Smooth muscle cell (in vitro differentiated cells): Measurements from ENCODE around the gene POLD3. TPM values are rescaled to one million over a fixed set of nuclear protein-coding genes. Genes with fewer than 3 reads are reported as not detected.

Experiments
- DNase-seq: peaks from one replicate; lab custom pipeline; 2025; ENCODE audit not compliant: unreplicated experiment; lab: John Stamatoyannopoulos, UW
- H2AFZ ChIP-seq: fragments of 200-600 bp; sonication (generic); 2 replicates; pipeline ENCODE4 v1.6.0; 2016; ENCODE audit warnings: antibody characterized with exemption, low read depth, mild to moderate bottlenecking
- H3F3A ChIP-seq: fragments of 200-600 bp; sonication (generic); 2 replicates; pipeline ENCODE4 v1.6.0; 2017; ENCODE audit warnings: antibody characterized with exemption, low read depth
- H3K27ac ChIP-seq: fragments of 200-600 bp; sonication (generic); 2 replicates; pipeline ENCODE4 v1.5.1; 2016; ENCODE audit warnings: low read depth, mild to moderate bottlenecking
- H3K27me3 ChIP-seq: fragments of 200-600 bp; sonication (generic); 2 replicates; pipeline ENCODE4 v1.6.1; 2016; ENCODE audit warnings: low read depth, mild to moderate bottlenecking
- H3K36me3 ChIP-seq: fragments of 200-600 bp; sonication (generic); 2 replicates; pipeline ENCODE4 v1.5.1; 2016; ENCODE audit warnings: low read depth
- H3K4me1 ChIP-seq: fragments of 200-600 bp; sonication (generic); 2 replicates; pipeline ENCODE4 v1.5.1; 2016; ENCODE audit warnings: low read depth
- H3K4me2 ChIP-seq: fragments of 200-600 bp; sonication (generic); 2 replicates; pipeline ENCODE4 v1.6.0; 2016; ENCODE audit warnings: mild to moderate bottlenecking
- H3K4me3 ChIP-seq: fragments of 200-600 bp; sonication (generic); 2 replicates; pipeline ENCODE4 v1.5.1; 2016; ENCODE audit warnings: mild to moderate bottlenecking
- H3K79me2 ChIP-seq: fragments of 200-600 bp; sonication (generic); 2 replicates; pipeline ENCODE4 v1.6.0; 2016; ENCODE audit warnings: low read depth, mild to moderate bottlenecking
- H3K9ac ChIP-seq: fragments of 200-600 bp; sonication (generic); 2 replicates; pipeline ENCODE4 v1.6.0; 2016; ENCODE audit warnings: low read depth
- H3K9me3 ChIP-seq: fragments of 200-600 bp; sonication (generic); replicated peaks from 2 replicates; pipeline ENCODE4 v1.5.1; 2016; ENCODE audit warnings: low read depth
- H4K20me1 ChIP-seq: fragments of 200-600 bp; sonication (generic); 2 replicates; pipeline ENCODE4 v1.6.0; 2016; ENCODE audit warnings: low read depth
- CTCF ChIP-seq: fragments of 200-600 bp; sonication (generic); IDR thresholded peaks from 2 replicates; pipeline ENCODE4 v1.5.1; 2017; ENCODE audit warnings: borderline replicate concordance, mild to moderate bottlenecking, antibody characterized with exemption; ENCODE audit not compliant: insufficient read depth, poor library complexity, severe bottlenecking
- WGBS: methylation state at CpG from one replicate; pipeline ENCODE4 v1.1.7; 2016; ENCODE audit warnings: low lambda C conversion rate; 5-methylcytosine and 5-hydroxymethylcytosine counted together
- polyA plus RNA-seq: library from polyadenylated mRNA; unstranded; fragments of >200 nt; fragmentation: Nextera tagmentation; extraction: Ambion mirVana; gene quantifications from 2 replicates; pipeline ENCODE4 v1.2.1, GENCODE V29; 2016
- total RNA-seq: library from RNA; depleted of rRNA; stranded (reverse); fragments of >200 nt; gene quantifications from 2 replicates; pipeline ENCODE4 v1.2.3, GENCODE V29; 2014

The POLD3 gene
- total and polyA plus RNA-seq, 2 experiments from 2014 or later: 21.0 to 33.9 TPM

DNA sequence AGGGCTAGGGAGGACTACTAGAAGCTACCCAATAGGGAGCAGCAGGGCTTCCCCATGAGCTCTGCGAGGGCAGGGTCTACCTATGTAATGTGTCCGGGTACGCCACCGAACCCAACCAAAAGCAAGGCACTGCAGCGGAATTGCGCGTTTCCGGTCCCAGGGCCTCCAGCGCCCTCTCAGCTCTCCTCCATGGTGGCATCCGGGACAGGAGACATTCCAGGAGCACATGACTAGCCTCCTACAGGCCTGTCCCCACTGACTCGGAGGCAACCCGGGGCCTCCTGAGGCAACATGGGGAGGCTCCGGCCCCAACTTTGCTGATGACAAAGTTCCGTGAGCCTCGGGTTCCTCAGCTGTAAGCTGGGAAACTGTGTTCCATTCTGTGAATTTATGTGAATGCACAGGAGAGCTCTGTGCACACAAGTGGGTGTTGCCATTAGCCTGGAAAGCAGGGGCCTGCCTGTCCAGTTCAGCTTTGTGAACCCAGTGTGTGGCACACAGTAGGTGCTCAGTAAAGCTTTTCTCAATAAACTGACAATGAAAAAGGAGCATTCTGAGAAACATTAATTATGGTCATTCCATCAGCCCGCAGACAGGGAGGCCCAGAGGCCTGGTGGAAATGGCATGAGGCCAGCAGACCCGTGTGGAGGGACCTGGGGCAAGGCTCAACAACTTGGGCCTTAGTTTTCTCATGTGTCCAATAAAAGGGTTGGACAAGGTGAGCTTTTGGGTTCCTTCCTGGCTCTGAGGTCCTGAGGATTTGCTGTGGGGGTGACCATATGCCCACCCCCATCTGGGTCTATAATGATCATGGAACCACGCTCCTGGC is 88.5 kb downstream of the POLD3 start:
- TF ChIP-seq CTCF: no peak
- no peak for DNase-seq

DNA sequence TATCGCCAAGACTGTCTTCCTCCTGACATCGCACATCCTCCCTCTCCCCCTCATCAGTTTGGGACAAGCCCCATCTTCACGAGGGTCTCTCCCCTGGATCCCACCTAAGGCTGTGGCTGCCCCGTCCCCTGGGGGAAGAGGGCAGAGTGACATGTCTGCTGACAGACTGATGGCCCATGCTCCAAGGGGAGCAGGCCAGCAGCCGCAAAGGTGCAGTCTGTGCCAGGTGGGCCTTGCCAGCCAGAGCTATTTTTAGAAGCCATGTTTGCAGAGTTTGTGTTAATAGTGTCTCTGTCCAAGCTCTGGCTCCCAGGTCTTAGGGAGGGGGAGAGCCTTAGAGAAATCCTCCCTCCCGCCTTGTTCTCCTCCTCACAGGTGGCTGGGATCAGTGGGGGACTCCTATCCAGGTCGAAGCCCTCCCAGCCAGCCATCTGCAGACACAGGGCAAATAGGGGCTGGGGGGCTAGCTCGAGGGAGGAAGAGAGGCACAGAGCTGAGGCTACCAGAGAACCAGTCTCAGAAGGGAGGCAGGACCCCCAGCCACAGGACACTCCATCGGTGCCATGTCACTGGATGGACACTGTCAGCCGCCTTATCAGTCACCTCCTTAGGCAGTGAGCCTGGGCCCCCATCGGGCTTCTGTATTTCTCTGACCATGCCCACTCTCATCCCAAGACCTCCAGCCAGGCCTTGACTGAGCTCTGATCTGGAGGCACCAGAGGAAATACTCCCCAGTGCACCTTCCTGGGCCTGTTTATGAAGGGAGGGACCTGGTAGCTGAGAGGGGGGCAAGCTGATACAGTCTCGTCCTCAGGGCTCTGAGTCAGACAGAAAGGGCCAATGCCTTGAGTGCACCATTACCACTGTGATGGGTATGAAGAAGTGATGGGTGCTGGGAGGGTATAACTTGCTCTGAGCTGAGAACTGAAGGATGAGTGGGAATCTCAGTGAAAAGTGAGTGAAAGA is 89.6 kb downstream of the POLD3 start:
- no peaks in the 10 kb centered on the region for H3K36me3 ChIP-seq
- no peak overlapping the region for H3K27ac ChIP-seq
- H3K9ac ChIP-seq: no peak overlapping the region
- H3K9me3 ChIP-seq: no peaks in the 10 kb centered on the region
- H3K4me2 ChIP-seq: no peak overlapping the region
- H3K4me1 ChIP-seq: no peaks in the 10 kb centered on the region
- H3K4me3 ChIP-seq: no peak overlapping the region
- no peak for DNase-seq
- H3K79me2 ChIP-seq: no peaks in the 10 kb centered on the region
- no peaks in the 10 kb centered on the region for H4K20me1 ChIP-seq
- WGBS: 82% methylated on average over 12 of the region's 12 CpGs
- no peak overlapping the region for H2AFZ ChIP-seq
- no peaks in the 10 kb centered on the region for H3K27me3 ChIP-seq
- peaks cover 6% of the 10 kb centered on the region for H3F3A ChIP-seq
- no peak for TF ChIP-seq CTCF

More for the DNA sequence above, 88.5 kb downstream of the POLD3 start:
- no peaks in the 10 kb centered on the region for H3K9me3 ChIP-seq
- H3K4me3 ChIP-seq: no peak overlapping the region
- H2AFZ ChIP-seq: no peak overlapping the region
- no peaks in the 10 kb centered on the region for H3K36me3 ChIP-seq
- whole genome bisulfite sequencing: 95% methylated on average over 18 of the region's 18 CpGs
- H3K79me2 ChIP-seq: no peaks in the 10 kb centered on the region
- H3K27me3 ChIP-seq: no peaks in the 10 kb centered on the region
- H3F3A ChIP-seq: peaks cover 5% of the 10 kb centered on the region
- no peaks in the 10 kb centered on the region for H4K20me1 ChIP-seq
- peaks cover 4% of the 10 kb centered on the region for H3K4me1 ChIP-seq
- H3K4me2 ChIP-seq: no peak overlapping the region
- no peak overlapping the region for H3K9ac ChIP-seq
- H3K27ac ChIP-seq: no peak overlapping the region

DNA sequence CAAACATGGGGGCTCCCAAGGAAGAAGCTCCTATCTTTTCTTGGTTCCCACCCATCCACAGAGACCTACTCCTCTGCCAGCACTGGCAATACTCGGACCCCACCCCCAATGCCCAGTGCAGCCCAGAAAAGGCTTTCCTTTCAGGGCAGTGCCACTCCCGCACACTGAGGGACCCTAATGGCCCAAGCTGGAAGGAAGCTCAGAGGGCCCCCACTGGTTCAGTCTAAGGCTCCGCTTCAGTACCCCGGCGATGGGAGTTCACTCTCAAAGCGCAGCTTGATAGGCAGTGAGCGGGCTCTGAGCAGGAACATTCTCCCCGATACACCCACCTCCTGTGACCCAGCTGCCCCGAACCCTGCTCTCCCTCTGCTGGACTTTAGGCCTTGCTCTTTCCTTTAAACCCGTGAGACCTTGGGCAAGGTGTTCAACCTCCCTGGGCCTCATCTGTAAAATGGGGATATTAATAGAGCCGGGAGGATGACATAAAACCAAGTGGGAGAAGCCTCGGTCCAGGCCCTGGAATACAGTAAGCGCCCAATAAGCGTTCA is 90.4 kb downstream of the POLD3 start:
- TF ChIP-seq CTCF: no peak
- no peaks in the 10 kb centered on the region for H3K9me3 ChIP-seq
- DNase-seq: no peak
- H4K20me1 ChIP-seq: no peaks in the 10 kb centered on the region
- H3K27ac ChIP-seq: no peak overlapping the region
- H3K27me3 ChIP-seq: no peaks in the 10 kb centered on the region
- H3K4me1 ChIP-seq: no peaks in the 10 kb centered on the region
- H3K4me3 ChIP-seq: peak overlapping the region; percentile 38
- no peak overlapping the region for H2AFZ ChIP-seq
- H3K36me3 ChIP-seq: no peaks in the 10 kb centered on the region
- peak overlapping the region; percentile 78 for H3K4me2 ChIP-seq
- H3K79me2 ChIP-seq: no peaks in the 10 kb centered on the region
- 89% methylated on average over 14 of the region's 14 CpGs for WGBS
- peaks cover 7% of the 10 kb centered on the region for H3F3A ChIP-seq
- peak overlapping the region; percentile 40 for H3K9ac ChIP-seq
